OCI-LY7 (cell line): ENCODE measurements around the gene COLEC12. TPM values are rescaled to one million over a fixed set of nuclear protein-coding genes. Genes with fewer than 3 reads are reported as not detected.

Experiments
- BruUV-seq: library from RNA; stranded (reverse); fragments of 400-500 nt; replicated peaks from 2 replicates; lab custom pipeline; 2021; lab: Mats Ljungman, UMichigan
- CTCF ChIA-PET: fragments of 300-600 bp; sonication (Branson Sonifier 250); formaldehyde crosslinking; loops from one replicate; lab custom pipeline; 2022; ENCODE audit warnings: antibody characterized with exemption; ENCODE audit not compliant: unreplicated experiment; lab: Charles Lee
- POLR2A ChIA-PET: fragments of 300-600 bp; sonication (Branson Sonifier 250); formaldehyde crosslinking; loops from one replicate; lab custom pipeline; 2022; ENCODE audit warnings: antibody characterized with exemption; lab: Charles Lee
- DNase-seq: peaks from one replicate; pipeline ENCODE4 v3.0.0-alpha.2; 2015; ENCODE audit warnings: low spot score
- H2AFZ ChIP-seq: fragments of 200-600 bp; sonication (generic), shearing (Covaris generic); 2 replicates; pipeline ENCODE4 v1.6.1; 2014; ENCODE audit warnings: mild to moderate bottlenecking, antibody characterized with exemption, low read length, moderate library complexity
- H3K27ac ChIP-seq: fragments of 200-600 bp; sonication (generic); 2 replicates; pipeline ENCODE4 v1.5.1; 2014; ENCODE audit warnings: mixed run types, low read depth, mild to moderate bottlenecking, moderate library complexity, low read length, inconsistent platforms; ENCODE audit not compliant: poor library complexity, severe bottlenecking
- H3K36me3 ChIP-seq: fragments of 200-600 bp; sonication (generic); 2 replicates; pipeline ENCODE4 v1.6.1; 2014; ENCODE audit warnings: mild to moderate bottlenecking, antibody characterized with exemption, low read length, moderate library complexity, mixed read lengths; ENCODE audit not compliant: insufficient read depth
- H3K4me1 ChIP-seq: fragments of 200-600 bp; sonication (generic); 2 replicates; pipeline ENCODE4 v1.5.1; 2014; ENCODE audit warnings: mild to moderate bottlenecking, low read length; ENCODE audit not compliant: insufficient read depth, poor library complexity, severe bottlenecking
- H3K4me2 ChIP-seq: fragments of 200-600 bp; sonication (generic); 2 replicates; pipeline ENCODE4 v1.6.1; 2014; ENCODE audit warnings: mild to moderate bottlenecking, low read length
- H3K4me3 ChIP-seq: fragments of 200-600 bp; sonication (generic); 2 replicates; pipeline ENCODE4 v1.5.1; 2014; ENCODE audit warnings: mild to moderate bottlenecking, low read depth, low read length; ENCODE audit not compliant: poor library complexity, severe bottlenecking
- H3K79me2 ChIP-seq: fragments of 200-600 bp; sonication (generic); 2 replicates; pipeline ENCODE4 v1.6.1; 2016; ENCODE audit warnings: low read depth, mild to moderate bottlenecking, low read length, moderate library complexity, mixed read lengths; ENCODE audit not compliant: insufficient read depth
- H3K9me2 ChIP-seq: fragments of 200-600 bp; sonication (generic); 2 replicates; pipeline ENCODE4 v1.6.1; 2016; ENCODE audit warnings: mild to moderate bottlenecking, low read length, mixed read lengths; ENCODE audit not compliant: insufficient read depth
- H3K9me3 ChIP-seq: fragments of 200-600 bp; sonication (generic); 2 replicates; pipeline ENCODE4 v1.6.1; 2014; ENCODE audit warnings: mild to moderate bottlenecking, mixed run types, low read length, mixed read lengths
- H4K20me1 ChIP-seq: fragments of 200-600 bp; sonication (generic); 2 replicates; pipeline ENCODE4 v1.6.1; 2014; ENCODE audit warnings: mild to moderate bottlenecking, antibody characterized with exemption, low read length, moderate library complexity, mixed read lengths; ENCODE audit not compliant: insufficient read depth
- CTCF ChIP-seq: fragments of 200-600 bp; sonication (generic); conservative IDR thresholded peaks from 2 replicates; pipeline ENCODE4 v1.5.1; 2014; ENCODE audit warnings: mild to moderate bottlenecking, antibody characterized with exemption, low read length, moderate library complexity, mixed read lengths
- EZH2phosphoT487 ChIP-seq: fragments of 200-600 bp; sonication (generic); IDR thresholded peaks from 2 replicates; pipeline ENCODE4 v1.6.1; 2018; ENCODE audit warnings: low read depth, borderline replicate concordance, mild to moderate bottlenecking, mixed run types, antibody characterized with exemption, low read length, moderate library complexity, mixed read lengths
- intact Hi-C: fragments of 100-400 bp; cut with micrococcal nuclease; formaldehyde crosslinking; loops from one replicate; pipeline ENCODE4 v1.10.0; 2022; ENCODE audit not compliant: unreplicated experiment
- total RNA-seq, 2 experiments: library from RNA; depleted of rRNA in 1 of 2; stranded (reverse); fragments of >200 nt in 1 of 2; shearing (Covaris generic) in 1 of 2; gene quantifications; 2 replicates each; pipeline ENCODE4 v1.2.3, GENCODE V29; 2014 to 2022

COLEC12 gene
- total RNA-seq, 2 experiments from 2014 or later = not detected

GRCh38 chr18:416930-417329 is 83.6 kb downstream of the COLEC12 start:
- H3K4me1 ChIP-seq = no peaks in the 10 kb centered on the region
- no peaks in the 10 kb centered on the region for H3K36me3 ChIP-seq
- no peaks in the 10 kb centered on the region for H4K20me1 ChIP-seq
- no TSS peak for BruUV-seq
- TF ChIP-seq EZH2phosphoT487 = no peak
- TF ChIP-seq CTCF = no peak
- H3K9me2 ChIP-seq = no peaks in the 10 kb centered on the region
- ChIA-PET CTCF (no interaction called here), POLR2A (interaction anchor here (0.6 kb wide), 1 partner anchor 1518 kb away, joined by 10 read pairs; no protein-coding TSS in a partner anchor)
- H3K27ac ChIP-seq = no peak overlapping the region
- intact Hi-C loops = no loop called here
- H3K9me3 ChIP-seq = no peaks in the 10 kb centered on the region
- H3K4me3 ChIP-seq = no peak overlapping the region
- no peak for DNase-seq
- H2AFZ ChIP-seq = no peak overlapping the region
- H3K79me2 ChIP-seq = no peaks in the 10 kb centered on the region
- H3K4me2 ChIP-seq = no peak overlapping the region

- Histone ChIP-seq H3K4me3 (no peak overlapping the region), H3K27ac (no peak overlapping the region), H3K4me2 (no peak overlapping the region), H3K79me2 (no peaks in the 10 kb centered on the region), H3K36me3 (no peaks in the 10 kb centered on the region), H2AFZ (no peak overlapping the region), H3K9me3 (no peaks in the 10 kb centered on the region), H3K9me2 (no peaks in the 10 kb centered on the region), H3K4me1 (no peaks in the 10 kb centered on the region), H4K20me1 (no peaks in the 10 kb centered on the region)
- TF ChIP-seq EZH2phosphoT487 (no peak), CTCF (no peak)
- DNase-seq = no peak
- POLR2A ChIA-PET = interaction anchor here (0.6 to 0.7 kb wide), 2 partner anchors 1519 to 1792 kb away, joined by 3 to 10 read pairs; no protein-coding TSS in a partner anchor
- BruUV-seq = no TSS peak
- intact Hi-C loops = no loop called here
- CTCF ChIA-PET = no interaction called here
Observed at GRCh38 chr18:415617-416612, 84.6 kb downstream of the COLEC12 start.
